HL-60 (cell line): ENCODE measurements around the gene CBL.

Experiments
- DNase-seq, 2 experiments: peaks; one replicate each; pipeline ENCODE4 v3.0.0-alpha.2; 2010 to 2020; ENCODE audit warnings: low read depth in 1 of 2, low spot score in 1 of 2
- H3K27ac ChIP-seq: fragments of 250-450 bp; sonication (Bioruptor Pico); replicated peaks from 2 replicates; pipeline ENCODE4 v1.5.1; 2020; ENCODE audit warnings: mild to moderate bottlenecking, moderate library complexity
- H3K27me3 ChIP-seq: fragments of 250-450 bp; sonication (Bioruptor Pico); 2 replicates; pipeline ENCODE4 v1.5.1; 2021; ENCODE audit warnings: mild to moderate bottlenecking, moderate library complexity; ENCODE audit not compliant: insufficient read depth, poor library complexity, severe bottlenecking
- H3K4me3 ChIP-seq: replicated peaks from 2 replicates; pipeline ENCODE4 v1.5.1; 2011; ENCODE audit warnings: mild to moderate bottlenecking, control low read depth, low read length; ENCODE audit not compliant: insufficient read depth
- CTCF ChIP-seq: IDR thresholded peaks from one replicate; pipeline ENCODE4 v1.5.1; 2011; ENCODE audit warnings: low read length, control low read depth, inconsistent platforms; ENCODE audit not compliant: insufficient read depth
- GABPA ChIP-seq: IDR thresholded peaks from 2 replicates; pipeline ENCODE4 v1.6.1; 2012; ENCODE audit warnings: low read depth
- POLR2AphosphoS5 ChIP-seq: IDR thresholded peaks from 2 replicates; pipeline ENCODE4 v1.6.1; 2012; ENCODE audit warnings: low read depth
- REST ChIP-seq: IDR thresholded peaks from 2 replicates; pipeline ENCODE4 v1.6.1; 2012; ENCODE audit warnings: low read depth; ENCODE audit not compliant: insufficient replicate concordance
- SPI1 ChIP-seq: IDR thresholded peaks from 2 replicates; pipeline ENCODE4 v1.6.1; 2012; ENCODE audit warnings: low read depth, mild to moderate bottlenecking, borderline replicate concordance

The CBL gene

DNA sequence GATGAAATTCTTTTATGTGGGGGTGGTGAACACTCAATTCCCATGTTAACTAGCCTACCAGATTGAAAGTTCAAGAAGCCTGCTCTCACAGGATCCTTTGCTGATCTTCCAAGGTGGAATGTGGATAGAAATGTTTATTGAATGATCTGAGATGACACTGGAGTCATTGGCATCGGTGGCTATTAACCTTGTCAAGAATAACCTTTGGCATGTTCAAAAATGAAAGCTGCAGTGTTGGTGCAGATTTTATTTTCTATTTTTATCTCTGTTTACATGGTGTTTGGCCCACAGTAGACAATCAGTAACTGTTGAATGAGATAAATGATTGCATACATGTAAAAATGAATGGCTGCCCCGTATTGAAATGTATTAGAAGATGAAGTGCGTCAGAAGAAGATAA, 91.8 kb downstream of the CBL start:
- Histone ChIP-seq H3K4me3 (no peak overlapping the region), H3K27ac (no peak overlapping the region), H3K27me3 (no peaks in the 10 kb centered on the region)
- DNase-seq: no peak
- TF ChIP-seq GABPA: no peak
- no peak for TF ChIP-seq SPI1
- TF ChIP-seq CTCF: no peak
- TF ChIP-seq REST: no peak
- no peak for TF ChIP-seq POLR2AphosphoS5

DNA sequence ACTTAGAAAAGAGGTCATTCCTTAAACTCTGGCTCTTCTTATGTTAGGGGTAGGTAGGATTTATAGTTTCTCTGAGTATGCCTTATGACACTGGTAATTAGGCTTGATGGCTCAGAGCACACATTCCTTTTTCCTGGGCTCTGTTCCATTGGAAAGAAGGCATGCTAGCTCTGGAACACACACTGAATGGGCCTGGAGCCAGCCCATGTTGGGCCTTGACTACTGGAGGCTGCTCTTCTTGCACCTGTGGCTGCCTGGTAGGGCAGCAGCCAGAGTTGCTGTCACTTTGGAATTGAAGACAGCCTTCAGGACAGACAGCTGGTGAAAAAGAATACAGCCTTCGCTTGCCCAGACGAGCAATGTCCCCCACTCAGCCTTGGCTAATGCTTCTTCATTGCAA, 92.6 kb downstream of the CBL start:
- Histone ChIP-seq H3K27me3 (no peaks in the 10 kb centered on the region), H3K27ac (no peak overlapping the region), H3K4me3 (no peak overlapping the region)
- no peak for TF ChIP-seq SPI1
- TF ChIP-seq CTCF: no peak
- no peak for TF ChIP-seq GABPA
- TF ChIP-seq POLR2AphosphoS5: no peak
- TF ChIP-seq REST: no peak
- no peak for DNase-seq

DNA sequence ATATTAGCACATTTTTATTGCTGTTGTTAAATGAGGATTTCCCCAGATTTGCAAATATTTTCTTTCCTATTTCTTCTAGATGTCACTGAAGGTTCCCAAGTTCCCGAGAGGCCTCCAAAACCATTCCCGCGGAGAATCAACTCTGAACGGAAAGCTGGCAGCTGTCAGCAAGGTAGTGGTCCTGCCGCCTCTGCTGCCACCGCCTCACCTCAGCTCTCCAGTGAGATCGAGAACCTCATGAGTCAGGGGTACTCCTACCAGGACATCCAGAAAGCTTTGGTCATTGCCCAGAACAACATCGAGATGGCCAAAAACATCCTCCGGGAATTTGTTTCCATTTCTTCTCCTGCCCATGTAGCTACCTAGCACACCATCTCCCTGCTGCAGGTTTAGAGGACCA, 93.3 kb downstream of the CBL start:
- TF ChIP-seq CTCF: no peak
- no peak for TF ChIP-seq REST
- TF ChIP-seq SPI1: no peak
- no peak for TF ChIP-seq GABPA
- no peak for TF ChIP-seq POLR2AphosphoS5
- no peak for DNase-seq

More for the DNA sequence above, 93.3 kb downstream of the CBL start:
- no peak overlapping the region for H3K4me3 ChIP-seq
- no peak overlapping the region for H3K27ac ChIP-seq
- no peaks in the 10 kb centered on the region for H3K27me3 ChIP-seq
